ENCODE results near the gene CTDP1.

DNA sequence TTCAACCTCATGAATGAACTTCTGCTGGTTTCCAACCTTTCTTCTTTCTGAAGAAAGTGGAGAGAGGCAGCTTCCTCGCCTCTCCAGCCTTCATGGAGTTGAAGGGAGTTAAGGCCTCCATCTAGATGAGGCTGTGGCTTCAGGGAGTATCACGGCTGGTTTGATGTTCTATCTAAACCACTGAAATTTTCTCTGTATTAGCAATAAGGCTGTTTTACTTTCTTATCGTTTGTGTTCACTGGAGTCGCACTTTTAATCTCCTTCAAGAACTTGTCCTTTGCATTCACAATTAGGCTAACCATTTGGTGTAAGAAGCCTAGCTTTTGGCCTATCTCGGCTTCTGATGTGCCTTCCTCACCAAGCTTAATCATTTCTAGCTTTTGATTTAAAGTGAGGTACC lies 19.9 kb upstream of the CTDP1 start:
- TF ChIP-seq, protein P1, sequence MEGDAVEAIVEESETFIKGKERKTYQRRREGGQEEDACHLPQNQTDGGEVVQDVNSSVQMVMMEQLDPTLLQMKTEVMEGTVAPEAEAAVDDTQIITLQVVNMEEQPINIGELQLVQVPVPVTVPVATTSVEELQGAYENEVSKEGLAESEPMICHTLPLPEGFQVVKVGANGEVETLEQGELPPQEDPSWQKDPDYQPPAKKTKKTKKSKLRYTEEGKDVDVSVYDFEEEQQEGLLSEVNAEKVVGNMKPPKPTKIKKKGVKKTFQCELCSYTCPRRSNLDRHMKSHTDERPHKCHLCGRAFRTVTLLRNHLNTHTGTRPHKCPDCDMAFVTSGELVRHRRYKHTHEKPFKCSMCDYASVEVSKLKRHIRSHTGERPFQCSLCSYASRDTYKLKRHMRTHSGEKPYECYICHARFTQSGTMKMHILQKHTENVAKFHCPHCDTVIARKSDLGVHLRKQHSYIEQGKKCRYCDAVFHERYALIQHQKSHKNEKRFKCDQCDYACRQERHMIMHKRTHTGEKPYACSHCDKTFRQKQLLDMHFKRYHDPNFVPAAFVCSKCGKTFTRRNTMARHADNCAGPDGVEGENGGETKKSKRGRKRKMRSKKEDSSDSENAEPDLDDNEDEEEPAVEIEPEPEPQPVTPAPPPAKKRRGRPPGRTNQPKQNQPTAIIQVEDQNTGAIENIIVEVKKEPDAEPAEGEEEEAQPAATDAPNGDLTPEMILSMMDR (IDR thresholded peaks at IDR 0.05): no peak
- no peak for TF ChIP-seq POLR2A (IDR thresholded peaks at IDR 0.05)

Measured in tibial nerve (tissue), 3 donors.